ENCODE data around the gene TMEM141. TPM values are rescaled to one million over a fixed set of nuclear protein-coding genes. Genes with fewer than 3 reads are reported as not detected.

The TMEM141 gene
- total and polyA plus RNA-seq, 2 of the 8 experiments (the other 6 are each of a cell fraction or from before 2014, with no cell fraction given), result 51.1 to 137 TPM

DNA sequence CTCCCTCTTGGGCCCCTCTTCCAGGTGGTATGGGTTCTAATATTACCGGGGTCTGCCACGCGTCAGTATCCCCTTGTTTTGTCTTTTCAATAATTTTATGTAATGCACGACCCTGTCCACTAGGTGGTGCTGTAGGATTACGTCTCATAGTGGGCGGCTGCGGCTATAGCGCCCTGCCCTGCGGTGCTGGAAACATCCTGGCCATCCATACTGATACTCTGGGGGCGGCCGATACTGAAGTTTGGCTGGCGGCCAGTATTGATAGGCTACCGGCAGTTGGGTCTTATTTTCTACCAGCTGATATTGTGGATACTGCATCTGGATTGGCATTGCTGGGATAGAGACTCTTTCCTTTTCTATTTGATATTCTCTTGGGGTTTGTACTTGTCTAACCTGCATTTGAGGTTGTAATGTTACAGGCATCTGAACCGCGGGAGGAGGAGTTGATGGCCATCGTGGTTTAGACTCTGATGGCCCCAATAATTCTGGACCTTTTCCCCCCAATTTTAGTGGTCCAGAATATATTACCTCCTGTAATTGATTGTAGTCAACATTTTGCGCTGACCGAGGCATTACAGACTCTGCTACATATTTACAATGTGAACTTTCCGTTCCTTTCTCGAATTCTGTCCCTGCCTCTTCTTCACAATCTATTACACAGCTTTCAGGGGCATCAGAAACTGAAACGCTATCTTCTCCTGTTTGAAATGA is 3.3 kb upstream of the TMEM141 start:
- H3K79me2 ChIP-seq (ENCODE audit: control insufficient read depth in 1 of 2, insufficient read depth in 2 of 2, low read length in 2 of 2), result no peaks in the 10 kb centered on the region
- no peak overlapping the region for H2AK5ac ChIP-seq (ENCODE audit: low read depth, low read length)
- CTCF ChIA-PET (ENCODE audit: partially characterized antibody), result interaction anchor here (0.6 to 4.3 kb wide), 20 partner anchors 8 to 814 kb away, joined by 3 to 37 read pairs (median 4); partner anchors contain the start of genes AJM1 and LCN8
- H4K8ac ChIP-seq (ENCODE audit: extremely low read depth, insufficient read depth, low read length), result no peak overlapping the region
- H2BK5ac ChIP-seq (ENCODE audit: low read depth, low read length), result no peak overlapping the region
- H3K27ac ChIP-seq (ENCODE audit: low read depth, low read length), result no peak overlapping the region
- H2BK12ac ChIP-seq (ENCODE audit: low read depth, low read length), result no peak overlapping the region
- H2BK15ac ChIP-seq (ENCODE audit: low read length), result no peak overlapping the region
- DNase-seq (ENCODE audit: low read depth in 1 of 2, low spot score in 2 of 2) (peak in 1 of 2 experiments; percentile 84), FAIRE-seq (no peak)
- H3K23ac ChIP-seq (ENCODE audit: insufficient read length), result no peak overlapping the region
- H3K9me3 ChIP-seq (ENCODE audit: insufficient read depth in 2 of 2, low read depth in 1 of 2, low read length in 1 of 2), result no peaks in the 10 kb centered on the region
- no peaks in the 10 kb centered on the region for H3K36me3 ChIP-seq (ENCODE audit: control insufficient read depth in 2 of 4, insufficient read depth in 4 of 4, low read length in 3 of 4)
- no peak overlapping the region for H3K4me2 ChIP-seq (ENCODE audit: insufficient read depth in 1 of 2, low read depth in 2 of 2, low read length in 2 of 2)
- H3K18ac ChIP-seq (ENCODE audit: extremely low read depth, low read length), result no peak overlapping the region; the same call in 1 of the 2 replicates
- H3K4me3 ChIP-seq (ENCODE audit: extremely low read depth in 1 of 4, insufficient read depth in 2 of 4, low read depth in 3 of 4, low read length in 4 of 4), result no peak overlapping the region
- no peaks in the 10 kb centered on the region; the same call in 1 of the 2 replicates for H3K23me2 ChIP-seq (ENCODE audit: low read depth, low read length)
- no peak overlapping the region for H3K9ac ChIP-seq (replicated peaks in 1 of 4; ENCODE audit: extremely low read depth in 1 of 4, low read depth in 3 of 4, low read length in 3 of 4)
- H4K91ac ChIP-seq (replicated peaks; ENCODE audit: insufficient read length, low read length), result no peak overlapping the region
- H3K4me1 ChIP-seq (replicated peaks in 1 of 4; ENCODE audit: control insufficient read depth in 3 of 4, insufficient read depth in 4 of 4, low read length in 3 of 4), result peaks cover 0 to 7% (median 2%) of the 10 kb centered on the region in 4 experiments; a peak in 3 of 7 replicates
- H3K4ac ChIP-seq (replicated peaks; ENCODE audit: insufficient read length, low read depth, low read length), result no peak overlapping the region
- H3K79me1 ChIP-seq (ENCODE audit: low read depth, low read length), result no peaks in the 10 kb centered on the region
- H2AFZ ChIP-seq (ENCODE audit: low read length), result no peak overlapping the region
- H3K56ac ChIP-seq (replicated peaks; ENCODE audit: insufficient read length, low read depth, low read length), result no peak overlapping the region
- H4K20me1 ChIP-seq (replicated peaks in 1 of 2; ENCODE audit: control insufficient read depth in 1 of 2, insufficient read depth in 2 of 2, low read length in 2 of 2), result peaks cover 0 to 4% of the 10 kb centered on the region in 2 experiments
- no peak overlapping the region for H3K14ac ChIP-seq (ENCODE audit: insufficient read length)
- no peak overlapping the region for H2BK20ac ChIP-seq (ENCODE audit: low read length)
- H4K5ac ChIP-seq (ENCODE audit: insufficient read length, low read depth, low read length), result no peak overlapping the region
- WGBS, 2 experiments (ENCODE audit: extremely low coverage in 1 of 2, insufficient coverage in 1 of 2, insufficient read length in 1 of 2, insufficient replicate concordance in 2 of 2, low coverage in 1 of 2, low lambda C conversion rate in 2 of 2, missing lambda C conversion rate in 1 of 2), result 40% methylated on average over 21 of the region's 21 CpGs; no CpG with 5 or more reads in 1 of the 2 experiments
- H3K27me3 ChIP-seq (replicated peaks in 1 of 4; ENCODE audit: control insufficient read depth in 3 of 4, extremely low read depth in 1 of 4, insufficient read depth in 3 of 4, low read length in 3 of 4), result no peaks in the 10 kb centered on the region
- POLR2A ChIA-PET (ENCODE audit: partially characterized antibody), result no interaction called here
- no peak overlapping the region for H2BK120ac ChIP-seq (replicated peaks; ENCODE audit: low read depth, low read length)
- TF ChIP-seq EZH2 (IDR thresholded peaks at IDR 0.05; ENCODE audit: low read depth, low read length, severe bottlenecking) (no peak), CBX8 (IDR thresholded peaks at IDR 0.05; ENCODE audit: borderline replicate concordance, low read depth, low read length) (no peak), FOSL1 (IDR thresholded peaks at IDR 0.05; ENCODE audit: insufficient read depth, low read depth, low read length) (no peak), CTBP2 (IDR thresholded peaks at IDR 0.05; ENCODE audit: borderline replicate concordance, insufficient read depth, insufficient read length, low read length) (no peak), SP2 (IDR thresholded peaks at IDR 0.05; ENCODE audit: low read length) (no peak), KDM5A (IDR thresholded peaks at IDR 0.05; ENCODE audit: low read length) (no peak), ZNF274 (IDR thresholded peaks at IDR 0.05; ENCODE audit: borderline replicate concordance, extremely low read depth, low read length) (no peak), RAD21 (IDR thresholded peaks at IDR 0.05 in 1 of 2, conservative IDR thresholded peaks at IDR 0.05 in 1 of 2; ENCODE audit: low read depth in 2 of 2, low read length in 2 of 2) (peak; percentile 94 to 97), BACH1 (IDR thresholded peaks at IDR 0.05; ENCODE audit: low read length) (no peak), TAF1 (IDR thresholded peaks at IDR 0.05; ENCODE audit: low read depth, low read length) (no peak)
- TF ChIP-seq, protein P1, sequence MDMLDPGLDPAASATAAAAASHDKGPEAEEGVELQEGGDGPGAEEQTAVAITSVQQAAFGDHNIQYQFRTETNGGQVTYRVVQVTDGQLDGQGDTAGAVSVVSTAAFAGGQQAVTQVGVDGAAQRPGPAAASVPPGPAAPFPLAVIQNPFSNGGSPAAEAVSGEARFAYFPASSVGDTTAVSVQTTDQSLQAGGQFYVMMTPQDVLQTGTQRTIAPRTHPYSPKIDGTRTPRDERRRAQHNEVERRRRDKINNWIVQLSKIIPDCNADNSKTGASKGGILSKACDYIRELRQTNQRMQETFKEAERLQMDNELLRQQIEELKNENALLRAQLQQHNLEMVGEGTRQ (IDR thresholded peaks at IDR 0.05; ENCODE audit: low read length), result no peak

All from H1 (cell line).